22Rv1 (cell line): ENCODE results near the gene WDFY3.

Experiments
- CTCF ChIP-seq: fragments of 450-650 bp; IDR thresholded peaks from 2 replicates; pipeline ENCODE4 v1.5.1; 2017; ENCODE audit warnings: mild to moderate bottlenecking
- ZFX ChIP-seq: fragments of 450-650 bp; IDR thresholded peaks from 2 replicates; pipeline ENCODE4 v1.6.1; 2017; ENCODE audit warnings: antibody characterized with exemption, borderline replicate concordance

- TF ChIP-seq CTCF (no peak), ZFX (no peak)
Observed at GRCh38 chr4:84895283-84895682, 71.2 kb downstream of the WDFY3 start.
